Lower lobe of right lung (tissue), 2 donors: Measurements from ENCODE around the gene LINC01488. TPM values are rescaled to one million over a fixed set of nuclear protein-coding genes. Genes with fewer than 3 reads are reported as not detected.
A peak's percentile ranks its signal among the peaks of the same experiment; 100 is the strongest.

ENCODE experiments used
- ATAC-seq, 2 donors: fragments of 200-7000 bp; cut with Tn5 transposase; one replicate each; pipeline ENCODE4 v1.9.1; 2020 to 2022; ENCODE audit warnings: mild to moderate bottlenecking in 2 of 2, moderate library complexity in 2 of 2
- DNase-seq: peaks from one replicate; pipeline ENCODE4 v3.0.0-alpha.2; 2020
- H3K27ac ChIP-seq: fragments of 200-600 bp; one replicate; pipeline ENCODE4 v1.8.0; 2022
- H3K27me3 ChIP-seq: fragments of 200-600 bp; one replicate; pipeline ENCODE4 v1.8.0; 2022; ENCODE audit warnings: low read depth
- H3K36me3 ChIP-seq: fragments of 200-600 bp; one replicate; pipeline ENCODE4 v1.8.0; 2022; ENCODE audit warnings: mild to moderate bottlenecking
- H3K4me1 ChIP-seq: fragments of 200-600 bp; one replicate; pipeline ENCODE4 v1.8.0; 2022
- H3K4me3 ChIP-seq: fragments of 200-600 bp; one replicate; pipeline ENCODE4 v1.8.0; 2022; ENCODE audit warnings: mild to moderate bottlenecking
- H3K9me3 ChIP-seq: fragments of 200-600 bp; one replicate; pipeline ENCODE4 v1.8.0; 2022
- CTCF ChIP-seq: fragments of 200-600 bp; IDR thresholded peaks from one replicate; pipeline ENCODE4 v1.8.0; 2022; ENCODE audit warnings: antibody characterized with exemption, mild to moderate bottlenecking
- intact Hi-C: fragments of 100-400 bp; cut with DNase I; formaldehyde crosslinking; loops from one replicate; pipeline ENCODE4 v1.11.0; 2022
- total RNA-seq: library from RNA; stranded (reverse); fragmentation: NEBNext Ultra II Directional; extraction: Animal tissue kit (Norgen Biotek cat#: 25700); gene quantifications from one replicate; pipeline ENCODE4 v1.2.1, GENCODE V29; 2021
- donor health status: DM: no; HTN: yes; CAD: no; lungs with severe emphysema.

LINC01488 gene
- total RNA-seq, 1 donor from 2014 or later: not detected

- Histone ChIP-seq H3K4me3 (no peak overlapping the region), H3K4me1 (peaks cover 33% of the 10 kb centered on the region), H3K27ac (no peak overlapping the region), H3K36me3 (no peaks in the 10 kb centered on the region), H3K9me3 (no peaks in the 10 kb centered on the region), H3K27me3 (no peaks in the 10 kb centered on the region)
- no peak for TF ChIP-seq CTCF
- no peak for ATAC-seq
- intact Hi-C loops: no loop called here
- peak; percentile 37 for DNase-seq
These were observed 41.6 kb upstream of the LINC01488 start for GRCh38 chr11:69439651-69440464.

GRCh38 chr11:69440876-69441275 is 40.6 kb upstream of the LINC01488 start:
- TF ChIP-seq CTCF: no peak
- H3K27me3 ChIP-seq: no peaks in the 10 kb centered on the region
- no peak overlapping the region for H3K27ac ChIP-seq
- no peaks in the 10 kb centered on the region for H3K9me3 ChIP-seq
- ATAC-seq: no peak
- DNase-seq: no peak
- H3K4me1 ChIP-seq: peaks cover 43% of the 10 kb centered on the region
- H3K4me3 ChIP-seq: no peak overlapping the region
- intact Hi-C loops: no loop called here
- H3K36me3 ChIP-seq: no peaks in the 10 kb centered on the region

GRCh38 chr11:69442012-69442806 is 39.3 kb upstream of the LINC01488 start:
- H3K4me3 ChIP-seq: no peak overlapping the region
- peaks cover 42% of the 10 kb centered on the region for H3K4me1 ChIP-seq
- ATAC-seq: no peak
- H3K9me3 ChIP-seq: no peaks in the 10 kb centered on the region
- no peaks in the 10 kb centered on the region for H3K36me3 ChIP-seq
- no peak for TF ChIP-seq CTCF
- intact Hi-C loops: no loop called here
- DNase-seq: no peak
- peak overlapping the region; percentile 88 for H3K27ac ChIP-seq
- no peaks in the 10 kb centered on the region for H3K27me3 ChIP-seq

- no peaks in the 10 kb centered on the region for H3K9me3 ChIP-seq
- TF ChIP-seq CTCF: no peak
- H3K27me3 ChIP-seq: no peaks in the 10 kb centered on the region
- H3K36me3 ChIP-seq: no peaks in the 10 kb centered on the region
- ATAC-seq: peak; percentile 3 to 7
- DNase-seq: peak; percentile 60
- peak overlapping the region; percentile 88 for H3K27ac ChIP-seq
- intact Hi-C loops: no loop called here
- peak overlapping the region; percentile 48 for H3K4me3 ChIP-seq
- peaks cover 47% of the 10 kb centered on the region for H3K4me1 ChIP-seq
These were observed 38.7 kb upstream of the LINC01488 start for GRCh38 chr11:69442807-69443137.

- H3K4me3 ChIP-seq: peak overlapping the region; percentile 48
- intact Hi-C loops: no loop called here
- no peaks in the 10 kb centered on the region for H3K36me3 ChIP-seq
- peaks cover 53% of the 10 kb centered on the region for H3K4me1 ChIP-seq
- H3K27ac ChIP-seq: peak overlapping the region; percentile 88
- DNase-seq (peak; percentile 91), ATAC-seq (peak; percentile 84 to 87)
- no peak for TF ChIP-seq CTCF
- no peaks in the 10 kb centered on the region for H3K27me3 ChIP-seq
- no peaks in the 10 kb centered on the region for H3K9me3 ChIP-seq
These were observed 38.1 kb upstream of the LINC01488 start for GRCh38 chr11:69443138-69443967.
